Measurements from ENCODE around the gene INPP4A. TPM values are rescaled to one million over a fixed set of nuclear protein-coding genes. Genes with fewer than 3 reads are reported as not detected.
"Not testable (repeated sequence)": the region's sequence is repeated elsewhere in the genome, so short reads cannot be mapped to it uniquely, and the experiment has no call there.

Gene INPP4A
- total and polyA plus RNA-seq, 8 donors: 20.6 to 34.2 (median 23.5) TPM

DNA sequence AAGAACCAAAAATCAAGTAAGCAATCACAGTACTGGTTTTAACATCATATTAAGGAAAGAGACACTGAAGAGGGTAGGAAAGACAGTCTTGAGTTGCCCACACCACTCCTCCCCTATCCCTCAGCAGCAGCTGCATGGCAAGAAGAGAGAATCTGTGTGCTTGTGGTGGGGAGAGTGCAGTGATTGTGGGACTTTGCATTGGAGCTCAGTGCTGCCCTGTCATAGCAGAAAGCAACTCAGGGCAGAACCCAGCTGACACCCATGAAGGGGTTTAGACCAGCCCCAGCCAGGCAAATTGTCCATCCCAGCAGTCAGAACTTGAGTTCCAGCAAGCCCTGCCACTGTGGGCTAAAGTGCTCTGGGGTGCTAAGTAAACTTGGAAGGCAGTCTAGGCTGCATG, 40.8 kb upstream of the INPP4A start:
- Histone ChIP-seq H3K9me3 (no peaks in the 10 kb centered on the region), H3K27me3 (peaks cover 0 to 1% of the 10 kb centered on the region in 2 donors), H3K27ac (no peak overlapping the region), H3K36me3 (no peaks in the 10 kb centered on the region), H3K4me1 (no peaks in the 10 kb centered on the region), H3K4me3 (no peak overlapping the region)
- no peak for ATAC-seq
- TF ChIP-seq, protein P1, sequence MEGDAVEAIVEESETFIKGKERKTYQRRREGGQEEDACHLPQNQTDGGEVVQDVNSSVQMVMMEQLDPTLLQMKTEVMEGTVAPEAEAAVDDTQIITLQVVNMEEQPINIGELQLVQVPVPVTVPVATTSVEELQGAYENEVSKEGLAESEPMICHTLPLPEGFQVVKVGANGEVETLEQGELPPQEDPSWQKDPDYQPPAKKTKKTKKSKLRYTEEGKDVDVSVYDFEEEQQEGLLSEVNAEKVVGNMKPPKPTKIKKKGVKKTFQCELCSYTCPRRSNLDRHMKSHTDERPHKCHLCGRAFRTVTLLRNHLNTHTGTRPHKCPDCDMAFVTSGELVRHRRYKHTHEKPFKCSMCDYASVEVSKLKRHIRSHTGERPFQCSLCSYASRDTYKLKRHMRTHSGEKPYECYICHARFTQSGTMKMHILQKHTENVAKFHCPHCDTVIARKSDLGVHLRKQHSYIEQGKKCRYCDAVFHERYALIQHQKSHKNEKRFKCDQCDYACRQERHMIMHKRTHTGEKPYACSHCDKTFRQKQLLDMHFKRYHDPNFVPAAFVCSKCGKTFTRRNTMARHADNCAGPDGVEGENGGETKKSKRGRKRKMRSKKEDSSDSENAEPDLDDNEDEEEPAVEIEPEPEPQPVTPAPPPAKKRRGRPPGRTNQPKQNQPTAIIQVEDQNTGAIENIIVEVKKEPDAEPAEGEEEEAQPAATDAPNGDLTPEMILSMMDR (IDR thresholded peaks at IDR 0.05): no peak
- intact Hi-C loops (cut with DNase I): no loop called here
- no peak for DNase-seq

DNA sequence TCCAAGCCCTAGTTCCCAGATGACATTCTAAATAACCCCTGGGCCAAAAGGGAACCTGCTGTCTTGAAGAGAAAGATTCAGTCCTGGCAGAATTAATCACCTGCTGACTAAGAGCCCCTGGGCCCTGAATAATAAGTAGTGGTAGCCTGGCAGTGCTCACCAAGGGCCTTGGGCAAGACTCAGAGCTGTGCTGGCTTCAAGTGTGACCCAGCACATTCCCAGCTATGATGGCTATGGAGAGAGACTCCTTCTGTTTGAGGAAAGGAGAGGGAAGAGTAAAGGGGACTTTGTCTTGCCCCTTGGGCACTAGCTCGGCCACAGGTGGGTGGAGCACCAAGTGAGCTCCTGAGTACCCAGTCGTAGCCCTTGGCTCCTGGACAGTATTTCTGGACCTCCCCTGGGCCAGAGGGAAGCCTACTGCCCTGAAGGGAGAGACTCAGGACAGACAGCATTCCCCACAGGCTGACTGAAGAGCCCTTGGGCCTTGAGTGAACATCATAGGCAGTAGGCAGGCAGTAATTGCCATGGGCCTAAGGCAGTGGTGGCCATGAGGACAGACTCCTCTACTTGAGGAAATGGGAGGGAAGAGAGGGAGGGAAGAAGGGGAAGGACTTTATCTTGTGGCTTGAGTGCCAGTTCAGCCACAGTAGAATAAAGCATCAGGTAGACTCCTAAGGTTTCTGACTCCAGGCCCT, 40.0 kb upstream of the INPP4A start:
- intact Hi-C loops (cut with DNase I): no loop called here
- no peak for ATAC-seq

DNA sequence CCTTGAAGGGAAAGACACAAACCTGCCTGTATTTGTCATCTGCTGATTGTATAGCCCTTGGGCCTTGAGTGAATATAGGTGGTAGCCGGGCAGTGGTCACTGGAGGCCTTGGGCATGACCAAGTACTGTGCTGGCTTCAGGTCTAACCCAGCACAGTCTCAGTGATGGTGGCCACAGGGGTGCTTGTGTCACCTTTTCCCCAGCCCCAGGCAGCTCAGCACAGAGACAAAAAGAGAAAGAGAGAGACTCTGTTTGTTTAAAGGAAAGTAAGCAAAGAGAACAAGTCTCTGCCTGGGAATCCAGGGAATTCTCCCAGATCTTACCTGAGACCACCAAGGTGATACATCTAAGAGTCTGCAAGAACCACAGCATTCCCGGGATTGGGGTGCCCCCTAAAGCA, 39.4 kb upstream of the INPP4A start:
- H3K4me1 ChIP-seq: no peaks in the 10 kb centered on the region
- no peak overlapping the region for H3K27ac ChIP-seq
- no peaks in the 10 kb centered on the region for H3K36me3 ChIP-seq
- no peaks in the 10 kb centered on the region for H3K27me3 ChIP-seq
- ATAC-seq (no peak), DNase-seq (no peak)
- TF ChIP-seq, protein P1 (IDR thresholded peaks at IDR 0.05): no peak
- H3K9me3 ChIP-seq: no peaks in the 10 kb centered on the region
- intact Hi-C loops (cut with DNase I): no loop called here
- no peak overlapping the region for H3K4me3 ChIP-seq

More for the DNA sequence above, 40.0 kb upstream of the INPP4A start:
- DNase-seq: no peak
- no peaks in the 10 kb centered on the region for H3K27me3 ChIP-seq
- no peaks in the 10 kb centered on the region for H3K4me1 ChIP-seq
- TF ChIP-seq, protein P1 (IDR thresholded peaks at IDR 0.05): no peak
- no peaks in the 10 kb centered on the region for H3K9me3 ChIP-seq
- H3K36me3 ChIP-seq: no peaks in the 10 kb centered on the region
- H3K27ac ChIP-seq: no peak overlapping the region
- H3K4me3 ChIP-seq: no peak overlapping the region

DNA sequence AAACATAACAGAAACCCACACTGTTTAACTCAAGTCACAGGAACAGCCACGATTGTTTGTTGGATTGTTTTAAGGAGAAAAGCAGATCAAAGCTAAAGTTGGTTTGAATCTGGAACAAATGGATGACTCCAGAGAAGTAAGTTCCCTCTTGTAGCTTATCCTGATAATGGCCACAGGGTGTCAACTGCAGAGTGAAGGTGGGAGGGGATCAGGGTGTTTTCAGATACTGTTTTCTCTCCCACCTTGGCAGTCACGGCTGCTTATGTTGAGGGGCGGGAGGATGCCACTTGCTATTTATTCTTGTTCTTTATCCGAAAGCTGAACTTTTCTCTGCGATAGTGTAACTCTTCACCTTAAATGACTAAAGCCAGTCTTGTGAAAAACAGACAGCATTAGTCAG, 36.5 kb upstream of the INPP4A start:
- no peak overlapping the region for H3K27ac ChIP-seq
- no peak overlapping the region for H3K4me3 ChIP-seq
- no peaks in the 10 kb centered on the region for H3K9me3 ChIP-seq
- peaks cover 0 to 6% of the 10 kb centered on the region in 2 donors for H3K4me1 ChIP-seq
- no peaks in the 10 kb centered on the region for H3K27me3 ChIP-seq
- H3K36me3 ChIP-seq: no peaks in the 10 kb centered on the region
- DNase-seq: no peak
- intact Hi-C loops (cut with DNase I): no loop called here
- ATAC-seq: no peak
- TF ChIP-seq, protein P1 (IDR thresholded peaks at IDR 0.05): no peak

DNA sequence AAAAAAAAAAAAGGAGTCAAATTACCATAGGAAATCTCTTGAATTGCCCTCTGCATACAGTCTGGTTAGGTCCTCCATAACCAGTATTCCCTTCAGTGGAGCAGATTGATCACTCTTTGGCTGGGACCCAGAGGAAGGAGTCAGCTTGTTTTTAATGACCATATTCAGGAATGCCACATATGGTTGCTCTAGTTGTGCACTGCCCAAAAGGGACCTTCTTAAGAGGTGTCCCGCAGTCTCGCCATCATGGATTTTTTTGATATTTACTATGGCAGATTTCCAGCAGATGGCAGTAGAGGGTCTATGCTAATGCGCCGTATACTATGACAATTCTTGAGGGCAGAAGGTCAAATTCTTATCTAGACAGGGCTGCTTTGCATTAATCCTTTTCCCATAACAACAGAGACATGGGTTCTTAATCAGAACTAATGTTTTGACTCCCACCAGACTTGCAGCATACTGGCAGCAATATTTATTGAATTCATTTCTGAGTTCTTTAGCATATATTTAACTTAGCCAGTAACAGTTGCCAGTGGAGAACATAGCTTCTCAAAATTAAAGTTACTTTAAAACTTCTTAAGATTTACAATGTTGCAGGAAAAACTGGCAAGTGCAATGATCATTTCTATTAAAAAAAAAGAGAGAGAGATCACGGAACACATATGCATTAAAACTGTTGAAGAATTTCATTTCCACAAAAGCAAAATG, 31.8 kb upstream of the INPP4A start:
- H3K4me1 ChIP-seq: peaks cover 0 to 6% of the 10 kb centered on the region in 2 donors
- H3K9me3 ChIP-seq: peaks cover 0 to 14% of the 10 kb centered on the region in 2 donors
- no peaks in the 10 kb centered on the region for H3K27me3 ChIP-seq
- ATAC-seq (peak; percentile 92), DNase-seq (peak in 2 of 4 donors; percentile 28 to 41)
- no peak overlapping the region for H3K4me3 ChIP-seq
- intact Hi-C loops (cut with DNase I): no loop called here
- H3K36me3 ChIP-seq: no peaks in the 10 kb centered on the region
- TF ChIP-seq, protein P1 (IDR thresholded peaks at IDR 0.05): peak; percentile 43 to 61
- H3K27ac ChIP-seq: no peak overlapping the region

DNA sequence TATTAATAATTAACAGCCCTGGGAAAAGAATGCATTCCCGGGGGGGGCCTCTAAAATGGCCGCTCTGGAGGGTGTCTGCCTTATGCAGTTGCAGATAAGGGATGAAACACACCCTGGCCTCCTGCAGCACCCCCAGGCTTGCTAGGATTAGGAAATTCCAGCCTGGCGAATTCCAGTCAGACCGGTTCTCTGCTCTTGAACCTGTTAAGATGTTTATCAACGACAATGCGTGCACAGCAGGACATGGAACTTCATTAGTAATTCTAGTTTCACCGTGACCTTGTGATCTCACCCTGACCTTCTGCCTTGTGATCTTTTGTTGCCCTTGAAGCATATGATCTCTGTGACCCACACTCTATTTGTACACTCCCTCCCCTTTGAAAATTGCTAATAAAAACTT, 30.4 kb upstream of the INPP4A start:
- H3K36me3 ChIP-seq; H3K27me3 ChIP-seq; H3K27ac ChIP-seq; intact Hi-C loops (cut with DNase I); H3K4me1 ChIP-seq; H3K4me3 ChIP-seq; ATAC-seq: not testable (repeated sequence)
- DNase-seq: peak in 1 of 4 donors; percentile 4
- peaks cover 0 to 14% of the 10 kb centered on the region in 2 donors for H3K9me3 ChIP-seq

DNA sequence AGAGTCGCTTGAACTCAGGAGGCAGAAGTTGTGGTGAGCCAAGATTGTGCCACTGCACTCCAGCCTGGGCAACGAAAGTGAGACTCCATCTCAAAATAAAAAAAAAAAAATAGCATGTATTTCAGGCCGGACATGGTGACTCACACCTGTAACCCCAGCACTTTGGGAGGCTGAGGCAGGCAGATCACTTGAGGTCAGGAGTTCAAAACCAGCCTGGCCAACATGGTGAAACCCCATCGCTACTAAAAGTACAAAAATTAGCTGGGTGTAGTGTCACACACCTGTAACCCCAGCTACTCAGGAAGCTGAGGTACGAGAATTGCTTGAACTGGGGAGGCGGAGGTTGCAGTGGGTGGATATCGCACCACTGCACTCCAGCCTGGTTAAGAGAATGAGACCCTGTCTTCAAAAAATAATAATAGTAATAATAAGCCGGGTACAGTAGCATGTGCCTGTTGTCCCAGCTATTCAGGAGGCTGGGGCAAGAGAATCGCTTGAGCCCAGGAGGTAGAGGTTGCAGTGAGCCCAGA, 28.9 kb upstream of the INPP4A start:
- H3K9me3 ChIP-seq: peaks cover 0 to 14% of the 10 kb centered on the region in 2 donors
- H3K36me3 ChIP-seq; H3K4me3 ChIP-seq; DNase-seq; ATAC-seq; H3K4me1 ChIP-seq; H3K27ac ChIP-seq; H3K27me3 ChIP-seq; intact Hi-C loops (cut with DNase I): not testable (repeated sequence)

All from left lung (tissue), 10 donors.